HL-60 (cell line): Measurements from ENCODE around the gene MED15.

Experiments used
- CTCF ChIP-seq: IDR thresholded peaks from one replicate; pipeline ENCODE4 v1.5.1; 2011; ENCODE audit warnings: low read length, control low read depth, inconsistent platforms; ENCODE audit not compliant: insufficient read depth
- REST ChIP-seq: IDR thresholded peaks from 2 replicates; pipeline ENCODE4 v1.6.1; 2012; ENCODE audit warnings: low read depth; ENCODE audit not compliant: insufficient replicate concordance

GRCh38 chr22:20587206-20587958 lies 80.0 kb downstream of the MED15 start:
- TF ChIP-seq CTCF (no peak), REST (no peak)
